ENCODE results near the gene CALML6. TPM values are rescaled to one million over a fixed set of nuclear protein-coding genes. Genes with fewer than 3 reads are reported as not detected.

The CALML6 gene
- total RNA-seq, 1 experiment from 2014 or later = 0.28 TPM

DNA sequence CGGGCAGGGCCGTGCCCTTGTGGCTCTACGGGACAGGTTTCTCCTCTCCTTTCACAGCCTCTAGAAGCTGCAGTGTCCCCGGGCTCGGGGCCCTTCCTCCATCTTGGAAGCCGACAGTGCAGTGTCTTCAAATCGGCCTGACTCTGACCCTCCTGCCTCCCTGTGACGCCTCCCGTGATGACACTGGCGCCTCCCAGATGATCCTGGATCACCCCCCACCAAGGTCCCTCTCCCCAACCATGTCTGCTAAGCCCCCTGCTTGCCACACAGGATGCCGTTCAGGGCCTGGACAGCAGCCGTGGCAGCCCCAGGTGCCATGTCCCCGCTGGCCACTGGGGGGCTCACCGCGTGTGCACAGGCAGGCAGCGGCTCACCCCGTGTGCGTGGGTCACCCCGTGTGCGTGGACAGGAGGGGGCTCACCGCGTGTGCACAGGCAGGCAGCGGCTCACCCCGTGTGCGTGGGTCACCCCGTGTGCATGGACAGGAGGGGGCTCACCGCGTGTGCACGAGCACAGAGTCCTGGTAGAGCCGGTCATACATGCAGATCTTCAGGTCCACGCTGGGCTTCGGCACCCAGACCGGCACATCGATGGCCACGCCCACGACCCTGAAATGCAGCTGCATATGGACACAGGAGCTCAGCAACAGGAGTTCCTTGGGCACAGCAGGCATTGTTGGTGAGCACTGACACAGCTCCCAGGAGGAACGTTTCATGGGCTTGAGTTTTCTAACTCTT, 28.9 kb downstream of the CALML6 start:
- intact Hi-C loops (cut with micrococcal nuclease; ENCODE audit: unreplicated experiment) = loop anchor here (1.0 kb wide), 1 partner anchor 101 kb away; no protein-coding TSS in a partner anchor
- BruUV-seq (replicated peaks) = no TSS peak
- peak; percentile 47 for DNase-seq (ENCODE audit: low spot score)
- no peak for TF ChIP-seq EZH2 (IDR thresholded peaks at IDR 0.05; ENCODE audit: borderline replicate concordance, low read depth, low read length, poor library complexity, severe bottlenecking)
- TF ChIP-seq, protein P1, sequence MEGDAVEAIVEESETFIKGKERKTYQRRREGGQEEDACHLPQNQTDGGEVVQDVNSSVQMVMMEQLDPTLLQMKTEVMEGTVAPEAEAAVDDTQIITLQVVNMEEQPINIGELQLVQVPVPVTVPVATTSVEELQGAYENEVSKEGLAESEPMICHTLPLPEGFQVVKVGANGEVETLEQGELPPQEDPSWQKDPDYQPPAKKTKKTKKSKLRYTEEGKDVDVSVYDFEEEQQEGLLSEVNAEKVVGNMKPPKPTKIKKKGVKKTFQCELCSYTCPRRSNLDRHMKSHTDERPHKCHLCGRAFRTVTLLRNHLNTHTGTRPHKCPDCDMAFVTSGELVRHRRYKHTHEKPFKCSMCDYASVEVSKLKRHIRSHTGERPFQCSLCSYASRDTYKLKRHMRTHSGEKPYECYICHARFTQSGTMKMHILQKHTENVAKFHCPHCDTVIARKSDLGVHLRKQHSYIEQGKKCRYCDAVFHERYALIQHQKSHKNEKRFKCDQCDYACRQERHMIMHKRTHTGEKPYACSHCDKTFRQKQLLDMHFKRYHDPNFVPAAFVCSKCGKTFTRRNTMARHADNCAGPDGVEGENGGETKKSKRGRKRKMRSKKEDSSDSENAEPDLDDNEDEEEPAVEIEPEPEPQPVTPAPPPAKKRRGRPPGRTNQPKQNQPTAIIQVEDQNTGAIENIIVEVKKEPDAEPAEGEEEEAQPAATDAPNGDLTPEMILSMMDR (conservative IDR thresholded peaks at IDR 0.05; ENCODE audit: low read depth, low read length) = peak; percentile 93
- ChIA-PET POLR2A (ENCODE audit: low non-redundant PET) (no interaction called here), CTCF (interaction anchor here (0.5 to 0.8 kb wide), 2 partner anchors 91 to 122 kb away, joined by 3 to 4 read pairs; no protein-coding TSS in a partner anchor)
- Histone ChIP-seq H3K4me1 (ENCODE audit: insufficient read depth, low read length, poor library complexity, severe bottlenecking) (no peaks in the 10 kb centered on the region), H3K36me3 (ENCODE audit: insufficient read depth, low read length, poor library complexity, severe bottlenecking) (no peaks in the 10 kb centered on the region), H3K27me3 (replicated peaks; ENCODE audit: insufficient read depth, low read depth, low read length, poor library complexity) (no peaks in the 10 kb centered on the region), H3K9me3 (ENCODE audit: low read depth, low read length, poor library complexity, severe bottlenecking) (no peaks in the 10 kb centered on the region), H3K27ac (ENCODE audit: low read depth, low read length, poor library complexity, severe bottlenecking) (no peak overlapping the region), H3K4me3 (ENCODE audit: low read depth, low read length, poor library complexity, severe bottlenecking) (no peak overlapping the region)

DNA sequence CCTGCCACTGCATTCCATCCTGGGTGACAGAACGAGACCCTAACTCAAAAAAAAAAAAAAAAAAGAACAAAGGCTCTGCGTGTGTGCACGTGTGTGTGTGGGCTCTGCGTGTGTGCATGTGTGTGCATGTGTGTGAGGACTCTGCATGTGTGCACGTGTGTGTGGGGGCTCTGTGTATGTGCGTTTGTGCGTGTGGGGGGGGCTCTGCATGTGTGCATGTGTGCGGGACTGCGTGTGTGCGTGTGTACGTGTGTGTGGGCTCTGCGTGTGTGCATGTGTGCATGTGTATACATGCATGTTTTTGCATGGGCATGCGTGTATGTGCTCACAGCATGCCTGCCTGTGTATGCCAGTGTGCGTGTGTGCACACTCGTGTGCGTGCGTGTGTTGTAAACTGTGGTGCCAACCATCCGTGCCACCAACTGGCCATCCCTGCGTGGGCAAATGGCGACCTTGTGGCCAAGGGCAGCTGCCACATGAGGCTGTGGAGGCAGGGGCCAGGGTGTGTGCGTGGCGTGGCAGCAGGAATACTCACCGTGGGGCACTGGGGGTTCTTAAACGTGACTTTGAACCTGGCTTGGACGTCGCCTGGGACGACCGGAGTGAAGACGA, 30.8 kb downstream of the CALML6 start:
- H3K9me3 ChIP-seq (ENCODE audit: low read depth, low read length, poor library complexity, severe bottlenecking) = no peaks in the 10 kb centered on the region
- no peaks in the 10 kb centered on the region for H3K36me3 ChIP-seq (ENCODE audit: insufficient read depth, low read length, poor library complexity, severe bottlenecking)
- BruUV-seq (replicated peaks) = no TSS peak
- ChIA-PET CTCF (no interaction called here), POLR2A (ENCODE audit: low non-redundant PET) (interaction anchor here (0.6 kb wide), 1 partner anchor 248 kb away, joined by 9 read pairs; no protein-coding TSS in a partner anchor)
- no peaks in the 10 kb centered on the region for H3K4me1 ChIP-seq (ENCODE audit: insufficient read depth, low read length, poor library complexity, severe bottlenecking)
- intact Hi-C loops (cut with micrococcal nuclease; ENCODE audit: unreplicated experiment) = no loop called here
- H3K4me3 ChIP-seq (ENCODE audit: low read depth, low read length, poor library complexity, severe bottlenecking) = no peak overlapping the region
- no peak for TF ChIP-seq EZH2 (IDR thresholded peaks at IDR 0.05; ENCODE audit: borderline replicate concordance, low read depth, low read length, poor library complexity, severe bottlenecking)
- TF ChIP-seq, protein P1 (conservative IDR thresholded peaks at IDR 0.05; ENCODE audit: low read depth, low read length) = no peak
- DNase-seq (ENCODE audit: low spot score) = no peak
- H3K27me3 ChIP-seq (replicated peaks; ENCODE audit: insufficient read depth, low read depth, low read length, poor library complexity) = no peaks in the 10 kb centered on the region
- H3K27ac ChIP-seq (ENCODE audit: low read depth, low read length, poor library complexity, severe bottlenecking) = no peak overlapping the region

DNA sequence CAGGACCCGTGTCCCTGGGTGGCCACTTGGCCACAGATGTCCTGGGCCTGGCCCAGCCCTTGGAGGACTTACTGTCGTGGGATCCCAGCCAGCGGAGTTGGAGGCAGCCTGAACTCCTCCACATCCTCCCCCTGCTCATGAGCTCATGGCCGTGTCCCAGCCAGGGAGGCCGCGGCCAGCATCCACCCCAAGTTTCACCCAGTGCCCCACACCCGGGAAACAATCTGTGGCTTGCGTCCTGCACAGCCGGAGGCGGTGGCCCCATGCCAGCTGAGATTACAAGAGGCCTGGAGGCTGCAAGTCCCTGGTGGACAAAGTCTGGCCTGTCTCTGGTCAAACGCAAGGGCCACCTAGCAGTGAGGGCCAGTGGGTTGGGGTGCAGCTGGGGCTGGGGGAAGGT, 31.5 kb downstream of the CALML6 start:
- Histone ChIP-seq H3K9me3 (ENCODE audit: low read depth, low read length, poor library complexity, severe bottlenecking) (no peaks in the 10 kb centered on the region), H3K4me3 (ENCODE audit: low read depth, low read length, poor library complexity, severe bottlenecking) (no peak overlapping the region), H3K36me3 (ENCODE audit: insufficient read depth, low read length, poor library complexity, severe bottlenecking) (no peaks in the 10 kb centered on the region), H3K27me3 (replicated peaks; ENCODE audit: insufficient read depth, low read depth, low read length, poor library complexity) (no peaks in the 10 kb centered on the region), H3K4me1 (ENCODE audit: insufficient read depth, low read length, poor library complexity, severe bottlenecking) (no peaks in the 10 kb centered on the region), H3K27ac (ENCODE audit: low read depth, low read length, poor library complexity, severe bottlenecking) (no peak overlapping the region)
- POLR2A ChIA-PET (ENCODE audit: low non-redundant PET) = no interaction called here
- no TSS peak for BruUV-seq (replicated peaks)
- no peak for DNase-seq (ENCODE audit: low spot score)
- TF ChIP-seq, protein P1 (conservative IDR thresholded peaks at IDR 0.05; ENCODE audit: low read depth, low read length) = no peak
- TF ChIP-seq EZH2 (IDR thresholded peaks at IDR 0.05; ENCODE audit: borderline replicate concordance, low read depth, low read length, poor library complexity, severe bottlenecking) = no peak
- intact Hi-C loops (cut with micrococcal nuclease; ENCODE audit: unreplicated experiment) = no loop called here
- CTCF ChIA-PET = interaction anchor here (0.6 kb wide), 1 partner anchor 15 kb away, joined by 3 read pairs; no protein-coding TSS in a partner anchor
